ELR (cell line): Measurements from ENCODE around the gene HPCAL1.
"Not testable (repeated sequence)": the region's sequence is repeated elsewhere in the genome, so short reads cannot be mapped to it uniquely, and the experiment has no call there.

Source experiments
- DNase-seq: peaks from one replicate; pipeline ENCODE4 v3.0.0-alpha.2; 2015; ENCODE audit warnings: low read depth

Gene HPCAL1

GRCh38 chr2:10285191-10285555, 17.5 kb upstream of the HPCAL1 start:
- DNase-seq, result no peak

GRCh38 chr2:10285556-10286198, 17.0 kb upstream of the HPCAL1 start:
- DNase-seq, result peak; percentile 65

GRCh38 chr2:10286216-10287037, 16.3 kb upstream of the HPCAL1 start:
- no peak for DNase-seq

GRCh38 chr2:10287761-10288160, 14.9 kb upstream of the HPCAL1 start:
- DNase-seq, result no peak

DNA sequence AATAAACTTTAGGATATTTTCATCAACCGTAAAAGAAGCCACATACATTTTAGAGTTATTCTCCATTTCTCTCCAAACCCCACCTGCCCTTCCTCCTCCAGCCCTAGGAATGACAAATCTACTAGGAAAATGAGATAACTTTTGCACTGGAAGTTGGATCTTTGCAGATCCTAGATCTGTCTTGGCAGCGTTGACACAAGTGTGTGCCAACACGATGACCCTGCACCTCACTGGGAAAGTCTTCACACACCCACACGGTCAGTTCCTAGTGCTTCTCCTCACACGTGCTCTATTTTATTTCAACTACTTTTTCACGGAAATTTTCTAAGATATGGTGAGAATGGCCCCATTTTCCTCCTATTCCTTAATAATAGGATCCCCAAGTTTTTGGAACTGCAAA, 14.1 kb upstream of the HPCAL1 start:
- no peak for DNase-seq

GRCh38 chr2:10289352-10289751, 13.4 kb upstream of the HPCAL1 start:
- DNase-seq, result no peak

GRCh38 chr2:10289891-10290290, 12.8 kb upstream of the HPCAL1 start:
- peak; percentile 96 for DNase-seq

- DNase-seq, result not testable (repeated sequence)
Measured at GRCh38 chr2:10291376-10291775, 11.3 kb upstream of the HPCAL1 start.

- no peak for DNase-seq
Measured at GRCh38 chr2:10292033-10292432, 10.7 kb upstream of the HPCAL1 start.

GRCh38 chr2:10293603-10294002, 9.1 kb upstream of the HPCAL1 start:
- no peak for DNase-seq

- DNase-seq, result no peak
Measured at GRCh38 chr2:10294077-10294476, 8.6 kb upstream of the HPCAL1 start.

GRCh38 chr2:10295649-10296048, 7.1 kb upstream of the HPCAL1 start:
- not testable (repeated sequence) for DNase-seq

DNA sequence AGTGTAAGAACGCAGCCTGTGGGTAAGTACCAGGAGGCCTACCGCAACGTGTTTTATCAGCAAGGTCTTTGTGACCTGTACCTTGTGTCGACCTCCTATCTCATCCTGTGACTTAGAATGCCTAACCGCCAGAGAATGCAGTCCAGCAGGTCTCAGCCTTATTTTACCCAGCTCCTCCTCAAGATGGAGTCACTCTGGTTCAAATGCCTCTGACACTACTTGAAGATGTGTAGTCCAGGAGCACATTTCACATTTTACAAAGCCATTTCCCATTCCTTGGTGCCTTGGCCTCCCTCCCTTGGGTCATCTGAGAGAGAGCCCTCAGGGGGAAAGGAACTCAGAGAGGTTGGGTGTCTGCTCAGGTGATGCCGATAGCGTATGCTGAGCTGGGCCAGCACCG, 6.6 kb upstream of the HPCAL1 start:
- DNase-seq, result no peak

DNA sequence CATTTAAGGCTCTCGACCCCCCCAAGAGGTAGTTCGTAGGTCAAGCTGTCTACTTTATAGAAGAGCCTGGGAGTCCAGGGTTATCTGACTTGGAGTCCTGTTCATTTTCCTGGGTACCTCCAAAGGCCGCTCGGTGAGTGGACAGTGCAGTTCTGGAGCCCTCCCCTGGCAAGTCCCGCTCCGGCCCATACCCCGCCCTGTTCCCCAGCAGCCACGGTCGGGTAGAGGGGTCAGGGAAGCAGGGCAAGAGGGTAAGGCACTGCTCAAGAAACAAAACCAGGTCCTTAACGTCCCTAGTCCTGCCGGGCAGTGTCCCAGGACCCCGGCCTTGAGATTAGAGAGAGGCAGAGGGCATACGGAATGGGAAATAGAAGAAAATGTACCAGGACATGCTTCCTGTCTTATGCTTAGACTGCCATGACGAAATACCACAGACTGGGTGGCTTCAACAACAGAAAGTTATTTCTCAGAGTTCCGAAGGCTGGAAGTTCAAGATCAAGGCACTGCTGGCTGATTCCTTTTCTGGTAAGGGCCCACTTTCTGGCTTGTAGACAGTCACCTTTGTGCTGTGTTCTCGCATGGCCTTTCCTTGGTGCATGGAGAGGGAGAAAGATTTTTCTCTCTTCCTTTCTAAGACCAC, 5.4 kb upstream of the HPCAL1 start:
- DNase-seq, result peak; percentile 43

- peak; percentile 98 for DNase-seq
Measured at GRCh38 chr2:10297959-10298531, 4.7 kb upstream of the HPCAL1 start.

GRCh38 chr2:10298777-10299176, 3.9 kb upstream of the HPCAL1 start:
- DNase-seq, result not testable (repeated sequence)

DNA sequence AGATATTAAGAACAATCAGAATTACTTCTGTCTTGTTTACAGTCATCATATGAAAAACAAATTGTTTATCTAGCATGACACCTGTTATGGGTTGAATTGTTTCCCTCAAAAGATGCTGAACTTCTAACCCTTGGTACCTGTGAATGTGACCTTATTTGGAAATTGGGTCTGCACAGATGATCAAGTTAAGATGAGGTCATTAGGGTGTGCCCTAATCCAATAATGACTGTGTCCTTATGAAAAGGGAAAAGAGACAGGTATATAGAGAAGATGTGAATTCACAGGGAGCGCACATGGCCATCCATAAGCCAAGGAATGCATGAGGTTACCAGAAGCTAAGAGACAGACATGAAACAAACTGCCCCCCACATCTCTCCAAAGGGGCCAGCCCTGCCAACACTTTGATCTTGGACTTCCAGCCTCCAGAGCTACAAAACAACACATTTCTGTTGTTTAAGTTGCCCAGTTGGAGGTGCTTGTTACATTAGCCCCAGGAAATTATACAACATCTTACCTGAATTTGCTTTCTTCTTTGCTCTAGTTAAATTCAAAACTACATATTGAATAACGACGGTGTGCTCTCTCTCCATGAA, 2.3 kb upstream of the HPCAL1 start:
- DNase-seq, result no peak

- no peak for DNase-seq
Measured at GRCh38 chr2:10300997-10301940, 1.4 kb upstream of the HPCAL1 start.

DNA sequence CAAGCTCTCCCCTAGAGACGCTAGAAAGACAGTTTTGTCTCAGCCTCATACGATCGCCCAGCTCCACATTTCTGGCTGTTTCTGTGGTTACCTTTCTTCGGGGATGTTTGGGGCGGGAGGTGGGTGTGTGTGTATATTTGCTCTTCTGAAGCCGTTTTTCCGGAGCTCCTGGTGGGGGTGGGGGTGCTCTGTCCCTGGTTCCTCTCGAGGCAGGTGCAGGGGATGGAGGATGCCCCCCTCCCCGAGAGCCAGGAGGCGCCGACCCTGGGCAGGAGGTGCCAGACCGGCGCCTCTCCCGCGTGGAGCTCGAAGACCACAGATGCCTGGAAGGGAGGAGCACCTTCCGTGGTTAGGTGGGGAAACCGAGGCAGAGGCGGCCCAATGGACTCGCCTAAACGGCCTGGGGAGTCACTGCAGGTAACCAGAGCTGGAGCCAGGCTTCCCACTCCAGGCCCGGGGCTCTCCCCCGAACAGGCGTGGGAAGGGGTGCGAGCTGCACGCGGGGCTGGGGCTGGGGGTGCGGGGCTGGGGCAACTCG, 694 bp upstream of the HPCAL1 start:
- DNase-seq, result no peak

DNA sequence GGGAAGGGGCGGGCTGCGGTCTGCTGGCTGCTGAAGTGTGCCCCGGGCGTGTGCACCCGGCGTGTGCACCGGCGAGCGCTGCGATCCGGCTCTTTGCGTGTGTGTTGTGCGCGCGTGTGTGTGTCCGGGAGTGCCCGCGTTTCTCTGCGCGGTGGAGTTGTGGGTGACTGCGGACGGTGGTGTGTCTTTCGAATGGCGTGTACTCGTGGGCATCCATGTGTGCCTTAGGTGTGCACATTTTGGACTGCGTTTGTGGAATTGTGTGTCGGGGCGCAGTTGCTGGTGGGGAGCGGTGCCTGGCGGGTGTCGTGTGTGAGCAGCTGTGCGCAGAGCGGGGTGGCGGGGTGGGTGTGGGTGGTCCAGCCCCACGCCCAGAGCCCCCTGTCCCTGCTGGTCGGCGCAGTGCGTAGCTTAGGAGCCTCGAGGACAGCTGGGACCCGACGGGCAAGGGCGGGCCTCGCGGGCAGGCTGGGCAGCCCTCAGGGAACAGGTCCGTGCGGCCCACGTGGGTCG, 533 bp downstream of the HPCAL1 start:
- no peak for DNase-seq
